Renal cortex interstitium (tissue), 15 donors: ENCODE measurements around the gene ELFN2. TPM values are rescaled to one million over a fixed set of nuclear protein-coding genes. Genes with fewer than 3 reads are reported as not detected.
"Not testable (repeated sequence)": the region's sequence is repeated elsewhere in the genome, so short reads cannot be mapped to it uniquely, and the experiment has no call there.

Source experiments
- DNase-seq, 11 donors: peaks; one replicate each; pipeline ENCODE4 v3.0.0-alpha.2; 2013; ENCODE audit warnings: low read depth in 9 of 11, low spot score in 4 of 11; ENCODE audit errors: extremely low read depth in 1 of 11
- long read RNA-seq, 16 experiments: transcript quantifications; one replicate each; lab custom pipeline, GENCODE V29; 2026
- polyA plus RNA-seq, 3 donors: library from polyadenylated mRNA; unstranded; fragments of 120-200 nt; gene quantifications; one replicate each; pipeline ENCODE4 v1.2.1, GENCODE V29; 2013; ENCODE audit not compliant: insufficient read length in 3 of 3

The ELFN2 gene
- 1 to 10 TPM; 1.2 to 2.2 (median 2.0) TPM for polyA plus RNA-seq
- long read RNA-seq, donor 1, result 0 reads
- long read RNA-seq, donor 2, result 0 reads
- long read RNA-seq, donor 3, result 0 reads
- long read RNA-seq, donor 4, result 0 reads
- long read RNA-seq, donor 5, result 0 reads
- long read RNA-seq, donor 6, result 0 reads
- long read RNA-seq, donor 7, result 0 reads
- long read RNA-seq, donor 8, result 0 reads
- long read RNA-seq, donor 9, result 0 reads
- long read RNA-seq, donor 10, result 0 reads
- long read RNA-seq, donor 11, result 0 reads
- long read RNA-seq, donor 12, result 0 reads
- long read RNA-seq, donor 13, result 0 reads
- long read RNA-seq, donor 14, partial matches to known transcripts, result 0 of 1 reads
- long read RNA-seq, donor 14, other reads (novel, unspliced or antisense), result 0 of 1 reads
- long read RNA-seq, donor 15, result 0 reads
- long read RNA-seq, donor 16, result 0 reads

DNA sequence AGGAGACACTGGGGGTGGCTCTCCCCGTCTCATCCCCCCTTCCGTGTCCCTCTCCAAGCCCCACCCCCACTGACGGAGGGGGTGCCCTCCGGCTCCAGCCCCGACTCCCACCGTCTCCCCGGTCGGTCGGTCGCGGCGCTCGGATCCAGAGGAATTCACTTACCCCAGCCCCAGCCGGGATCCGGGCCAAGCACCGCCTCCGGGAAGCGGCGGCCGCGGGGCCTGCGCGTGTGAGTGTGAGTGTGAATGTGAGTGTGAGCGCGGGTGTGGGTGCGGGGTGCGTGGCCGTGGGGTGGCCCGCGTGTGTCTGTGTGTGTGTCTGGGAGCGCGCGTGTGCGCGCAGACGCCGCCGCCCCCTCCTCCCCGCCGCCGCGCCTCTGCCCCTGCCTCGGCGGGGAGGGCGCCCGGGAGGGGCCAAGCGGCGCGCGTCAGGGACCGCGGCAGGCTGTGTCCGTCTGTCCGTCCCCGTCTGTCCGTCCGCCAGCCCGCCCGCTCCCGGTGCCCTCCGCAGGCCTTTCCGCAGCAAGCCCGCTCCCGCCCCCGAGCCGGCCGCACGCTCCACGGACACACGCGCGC is at the start of gene ELFN2:
Gene ELFN2, minus strand, starts transcription at position 345 of the 576 bp plus-strand sequence. CDS start 51,945 bp downstream, outside the sequence.
- peak in 4 of 11 donors; percentile 48 to 59 (median 56) for DNase-seq

GRCh38 chr22:37476389-37477329 is 49.4 kb upstream of the ELFN2 start:
- DNase-seq, result no peak

DNA sequence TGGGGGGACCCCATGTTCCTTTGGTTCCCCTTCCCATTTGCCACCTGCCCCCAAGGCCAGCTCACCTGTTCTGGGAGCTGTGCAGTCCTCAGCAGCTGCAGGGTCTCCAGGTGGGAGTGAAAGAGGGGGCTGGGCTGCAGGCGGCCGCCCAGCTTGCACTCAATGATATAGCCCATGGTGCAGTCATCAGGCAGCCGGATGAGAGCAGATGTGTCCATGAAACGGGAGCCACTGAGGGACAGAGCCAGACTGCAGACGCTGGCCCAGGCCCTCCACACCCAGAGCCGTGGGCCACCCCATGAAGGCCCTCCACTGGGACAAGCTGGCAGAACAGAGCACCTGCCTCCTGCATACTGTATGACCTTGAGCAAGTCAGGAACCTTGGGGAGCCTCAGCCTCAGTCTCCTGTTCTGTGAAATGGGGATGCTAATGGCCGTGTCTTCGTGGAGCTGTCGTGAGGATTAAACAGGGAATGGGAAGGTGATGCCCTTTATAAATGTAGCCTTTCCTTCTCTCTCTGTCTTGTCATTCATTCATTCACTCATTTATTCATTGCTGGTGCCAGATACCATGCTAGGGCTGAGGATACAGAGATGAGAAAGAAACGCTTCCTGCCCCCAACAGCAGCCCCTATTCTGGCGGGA is 47.3 kb upstream of the ELFN2 start:
- no peak for DNase-seq

GRCh38 chr22:37473437-37473946 is 46.2 kb upstream of the ELFN2 start:
- DNase-seq, result no peak

DNA sequence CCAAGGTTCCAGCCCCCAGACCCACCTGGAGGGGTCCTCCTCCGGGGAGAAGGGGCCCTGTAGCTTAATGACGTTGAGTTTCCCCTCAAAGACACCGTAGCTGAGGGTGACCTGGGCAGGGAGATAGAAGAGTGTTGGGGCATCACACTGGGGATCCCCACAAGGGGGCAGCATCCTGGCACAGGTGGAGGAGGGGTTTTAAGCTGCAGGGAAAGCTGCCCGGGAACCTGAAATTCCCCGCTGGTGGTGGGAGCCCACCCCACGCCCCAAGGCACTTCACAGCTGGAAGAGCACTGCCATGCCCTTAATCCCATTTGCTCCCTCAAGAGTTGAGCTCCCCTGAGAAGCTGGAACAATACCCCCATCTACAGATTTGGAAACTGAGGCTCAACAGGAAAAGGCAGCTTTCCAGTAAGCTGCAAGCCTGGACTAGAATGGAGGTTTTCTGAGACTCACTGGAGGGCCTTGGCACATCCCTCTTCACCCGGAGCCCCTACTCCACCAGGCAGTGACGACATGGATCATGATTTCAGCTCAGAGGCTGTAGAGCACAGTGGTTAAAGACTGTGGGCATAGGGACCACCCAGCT is 45.2 kb upstream of the ELFN2 start:
- DNase-seq, result no peak

DNA sequence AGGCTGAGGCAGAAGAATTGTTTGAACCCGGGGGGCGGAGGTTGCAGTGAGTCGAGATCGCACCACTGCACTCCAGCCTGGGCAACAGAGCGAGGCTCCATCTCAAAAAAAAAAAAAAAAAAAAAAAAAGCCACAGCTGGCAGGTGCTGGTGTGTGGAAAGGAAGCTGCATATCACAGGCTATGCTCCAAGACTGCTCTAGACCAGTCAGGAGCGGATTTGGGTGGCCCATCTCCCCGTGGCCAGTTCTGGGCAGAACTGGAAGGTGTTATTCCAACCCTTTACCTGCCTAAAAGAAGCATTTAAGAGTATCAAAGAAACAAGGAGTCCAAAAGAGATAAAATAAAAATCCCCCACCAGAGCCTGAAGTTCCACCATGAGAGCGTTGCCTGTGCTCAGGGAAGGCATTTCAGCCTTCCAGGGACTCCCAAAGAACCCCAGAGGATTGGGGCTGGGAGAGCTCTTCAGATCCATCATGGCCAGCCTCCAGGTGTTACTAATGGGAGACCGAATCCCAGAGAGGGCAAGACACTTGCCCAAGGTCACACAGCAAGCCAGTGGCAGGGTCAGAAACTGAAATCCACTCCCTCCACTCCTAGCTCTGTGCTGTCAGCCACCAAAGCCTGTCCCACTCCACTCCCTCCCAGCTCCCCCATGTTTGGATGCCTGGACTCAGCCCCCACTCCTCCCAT is 44.6 kb upstream of the ELFN2 start:
- DNase-seq, result no peak

- DNase-seq, result no peak
These were observed 42.8 kb upstream of the ELFN2 start for GRCh38 chr22:37470087-37470445.

DNA sequence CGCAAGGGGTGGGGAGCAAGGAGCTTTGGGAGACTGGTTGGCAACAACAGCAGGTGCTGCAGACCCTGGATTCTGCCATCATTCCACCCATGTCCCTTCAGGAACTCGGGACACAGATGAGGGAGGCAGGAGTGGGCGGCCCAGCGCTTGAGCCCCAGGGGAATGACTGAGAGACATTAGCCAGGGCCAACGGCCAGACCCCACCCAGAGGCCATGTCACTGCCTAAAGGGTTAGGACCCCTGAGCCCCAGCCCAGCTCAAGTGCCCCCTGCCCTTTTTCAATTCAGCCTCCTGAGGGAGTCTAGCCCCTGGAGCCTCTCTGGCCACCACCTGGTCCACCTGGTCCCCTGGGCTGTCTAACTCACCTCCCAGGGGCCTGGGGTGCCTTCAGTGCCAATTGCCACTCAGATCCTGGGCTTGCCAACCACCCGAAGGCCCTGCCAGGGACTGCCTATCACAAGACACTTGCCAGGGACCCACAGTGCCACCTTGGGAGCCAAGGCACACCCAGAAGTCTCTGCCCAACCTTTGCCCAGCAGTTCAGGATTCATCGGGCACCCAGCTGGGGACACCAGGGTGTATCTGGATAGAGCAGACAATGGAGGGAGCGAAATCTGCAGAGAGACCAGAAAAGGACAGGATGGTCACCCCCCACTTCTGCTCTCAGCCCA is 42.3 kb upstream of the ELFN2 start:
- DNase-seq, result no peak

DNA sequence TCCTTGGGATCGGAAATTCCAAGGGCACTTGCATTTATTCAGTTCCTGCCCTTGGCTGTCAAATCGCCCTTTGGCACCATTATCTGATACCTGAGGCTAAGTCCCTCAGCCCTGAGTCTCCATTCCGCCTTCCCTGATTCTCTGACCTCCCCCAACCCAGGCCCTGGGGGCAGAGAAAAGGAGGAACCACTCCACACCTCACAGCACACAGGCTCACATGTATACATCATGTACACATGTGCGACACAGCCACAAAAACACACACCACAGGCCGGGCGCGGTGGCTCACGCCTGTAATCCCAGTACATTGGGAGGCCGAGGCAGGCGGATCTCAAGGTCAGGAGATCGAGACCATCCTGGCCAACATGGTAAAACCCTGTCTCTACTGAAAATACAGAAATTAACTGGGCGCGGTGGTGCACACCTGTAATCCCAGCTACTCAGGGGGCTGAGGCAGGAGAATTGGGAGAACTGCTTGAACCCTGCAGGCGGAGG is 41.0 kb upstream of the ELFN2 start:
- not testable (repeated sequence) for DNase-seq

GRCh38 chr22:37467391-37467955 is 40.2 kb upstream of the ELFN2 start:
- DNase-seq, result no peak

- DNase-seq, result no peak
These were observed 36.9 kb upstream of the ELFN2 start for GRCh38 chr22:37464181-37464580.

DNA sequence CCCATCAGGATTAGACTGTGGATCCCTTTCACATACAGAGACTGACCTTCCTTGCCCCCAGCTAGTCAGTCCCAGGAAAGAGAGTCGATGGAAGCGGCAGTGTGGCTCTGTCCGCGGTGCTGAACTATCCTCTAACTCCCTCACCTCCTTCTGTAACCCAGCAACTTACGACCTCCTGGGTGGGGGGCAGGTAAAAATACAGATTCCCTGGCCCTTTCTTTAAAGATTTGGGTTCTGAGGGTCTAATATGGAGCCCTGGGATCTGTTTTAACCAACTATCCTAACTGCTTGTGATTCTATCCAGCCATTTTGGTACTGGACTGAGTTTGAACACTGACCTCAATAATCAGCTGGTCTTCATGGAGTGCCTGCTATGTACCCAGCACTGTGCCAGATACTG is 35.7 kb upstream of the ELFN2 start:
- DNase-seq, result peak in 8 of 11 donors; percentile 53 to 71 (median 64)

GRCh38 chr22:37462436-37462835 is 35.2 kb upstream of the ELFN2 start:
- DNase-seq, result no peak

GRCh38 chr22:37461961-37462360 is 34.7 kb upstream of the ELFN2 start:
- no peak for DNase-seq

DNA sequence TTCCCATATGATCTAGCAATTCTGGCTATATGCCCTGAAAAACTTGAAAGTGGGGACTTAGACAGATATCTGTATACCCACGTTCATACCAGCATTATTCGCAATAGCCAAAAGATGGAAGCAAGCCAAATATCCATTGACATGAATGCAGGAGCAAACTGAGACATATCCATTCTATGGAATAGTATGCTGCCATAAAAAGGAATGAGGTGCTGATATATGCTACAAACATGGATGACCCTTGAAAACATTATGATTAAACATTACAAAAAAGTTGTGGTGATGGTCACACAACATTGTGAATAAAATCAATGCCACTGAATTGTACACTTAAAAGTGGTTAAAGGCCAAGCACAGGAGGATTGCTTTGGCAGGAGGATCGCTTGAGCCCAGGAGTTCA is 33.4 kb upstream of the ELFN2 start:
- no peak for DNase-seq

DNA sequence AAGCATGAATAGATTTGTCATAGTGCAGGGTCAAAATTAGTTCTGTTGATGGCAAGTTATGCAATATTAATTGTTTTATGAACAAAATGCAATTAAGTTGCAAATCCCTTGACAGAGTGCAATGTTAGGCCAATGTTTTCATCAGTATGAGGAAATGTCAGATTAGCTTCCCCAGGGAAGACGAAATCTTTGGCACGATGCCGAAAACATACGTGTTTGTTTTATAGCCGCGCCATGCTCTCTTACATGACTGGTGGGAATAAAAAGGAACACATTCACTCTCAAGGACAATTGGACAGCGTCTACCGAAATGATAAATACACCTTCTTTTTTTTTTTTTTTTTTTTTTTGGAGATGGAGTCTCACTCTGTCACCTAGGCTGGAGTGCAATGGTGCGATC is 31.9 kb upstream of the ELFN2 start:
- no peak for DNase-seq
